ENCODE data around the gene PDGFRB. TPM values are rescaled to one million over a fixed set of nuclear protein-coding genes. Genes with fewer than 3 reads are reported as not detected.
A peak's percentile ranks its signal among the peaks of the same experiment; 100 is the strongest.

The PDGFRB gene
- total and polyA plus RNA-seq, 9 of the 15 experiments (the other 6 are each of a cell fraction or from before 2014, with no cell fraction given) = 0.01 to 1.5 (median 0.09) TPM; not detected in 3

DNA sequence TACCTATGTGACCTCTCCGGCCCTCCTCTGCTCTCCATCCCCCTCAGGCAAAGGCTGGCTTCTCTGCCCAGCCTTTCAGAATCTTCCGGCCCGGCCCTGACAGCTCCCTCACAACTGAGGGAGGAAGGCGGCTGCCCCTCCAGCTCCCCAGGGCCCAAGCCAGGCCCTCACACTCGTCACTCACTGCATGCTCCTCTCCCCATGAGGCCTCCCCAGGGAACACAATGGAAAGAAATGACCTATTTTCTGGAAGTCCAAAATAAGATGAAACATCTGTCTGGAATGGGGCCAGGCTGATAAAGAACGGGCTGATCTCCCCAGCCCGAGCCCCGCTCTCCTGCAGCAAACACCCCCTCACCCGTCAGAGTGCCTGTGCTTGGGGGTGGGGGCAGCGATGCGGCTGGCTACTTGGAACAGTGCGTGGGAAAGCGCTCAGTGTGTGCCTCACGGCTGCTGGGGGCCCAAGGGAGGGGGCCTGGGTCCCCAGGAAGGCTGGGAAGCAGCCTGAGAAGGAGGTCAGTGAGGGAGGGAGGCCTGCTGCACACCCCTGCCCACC is 11.3 kb downstream of the PDGFRB start (continued):
- TF ChIP-seq, protein P1, sequence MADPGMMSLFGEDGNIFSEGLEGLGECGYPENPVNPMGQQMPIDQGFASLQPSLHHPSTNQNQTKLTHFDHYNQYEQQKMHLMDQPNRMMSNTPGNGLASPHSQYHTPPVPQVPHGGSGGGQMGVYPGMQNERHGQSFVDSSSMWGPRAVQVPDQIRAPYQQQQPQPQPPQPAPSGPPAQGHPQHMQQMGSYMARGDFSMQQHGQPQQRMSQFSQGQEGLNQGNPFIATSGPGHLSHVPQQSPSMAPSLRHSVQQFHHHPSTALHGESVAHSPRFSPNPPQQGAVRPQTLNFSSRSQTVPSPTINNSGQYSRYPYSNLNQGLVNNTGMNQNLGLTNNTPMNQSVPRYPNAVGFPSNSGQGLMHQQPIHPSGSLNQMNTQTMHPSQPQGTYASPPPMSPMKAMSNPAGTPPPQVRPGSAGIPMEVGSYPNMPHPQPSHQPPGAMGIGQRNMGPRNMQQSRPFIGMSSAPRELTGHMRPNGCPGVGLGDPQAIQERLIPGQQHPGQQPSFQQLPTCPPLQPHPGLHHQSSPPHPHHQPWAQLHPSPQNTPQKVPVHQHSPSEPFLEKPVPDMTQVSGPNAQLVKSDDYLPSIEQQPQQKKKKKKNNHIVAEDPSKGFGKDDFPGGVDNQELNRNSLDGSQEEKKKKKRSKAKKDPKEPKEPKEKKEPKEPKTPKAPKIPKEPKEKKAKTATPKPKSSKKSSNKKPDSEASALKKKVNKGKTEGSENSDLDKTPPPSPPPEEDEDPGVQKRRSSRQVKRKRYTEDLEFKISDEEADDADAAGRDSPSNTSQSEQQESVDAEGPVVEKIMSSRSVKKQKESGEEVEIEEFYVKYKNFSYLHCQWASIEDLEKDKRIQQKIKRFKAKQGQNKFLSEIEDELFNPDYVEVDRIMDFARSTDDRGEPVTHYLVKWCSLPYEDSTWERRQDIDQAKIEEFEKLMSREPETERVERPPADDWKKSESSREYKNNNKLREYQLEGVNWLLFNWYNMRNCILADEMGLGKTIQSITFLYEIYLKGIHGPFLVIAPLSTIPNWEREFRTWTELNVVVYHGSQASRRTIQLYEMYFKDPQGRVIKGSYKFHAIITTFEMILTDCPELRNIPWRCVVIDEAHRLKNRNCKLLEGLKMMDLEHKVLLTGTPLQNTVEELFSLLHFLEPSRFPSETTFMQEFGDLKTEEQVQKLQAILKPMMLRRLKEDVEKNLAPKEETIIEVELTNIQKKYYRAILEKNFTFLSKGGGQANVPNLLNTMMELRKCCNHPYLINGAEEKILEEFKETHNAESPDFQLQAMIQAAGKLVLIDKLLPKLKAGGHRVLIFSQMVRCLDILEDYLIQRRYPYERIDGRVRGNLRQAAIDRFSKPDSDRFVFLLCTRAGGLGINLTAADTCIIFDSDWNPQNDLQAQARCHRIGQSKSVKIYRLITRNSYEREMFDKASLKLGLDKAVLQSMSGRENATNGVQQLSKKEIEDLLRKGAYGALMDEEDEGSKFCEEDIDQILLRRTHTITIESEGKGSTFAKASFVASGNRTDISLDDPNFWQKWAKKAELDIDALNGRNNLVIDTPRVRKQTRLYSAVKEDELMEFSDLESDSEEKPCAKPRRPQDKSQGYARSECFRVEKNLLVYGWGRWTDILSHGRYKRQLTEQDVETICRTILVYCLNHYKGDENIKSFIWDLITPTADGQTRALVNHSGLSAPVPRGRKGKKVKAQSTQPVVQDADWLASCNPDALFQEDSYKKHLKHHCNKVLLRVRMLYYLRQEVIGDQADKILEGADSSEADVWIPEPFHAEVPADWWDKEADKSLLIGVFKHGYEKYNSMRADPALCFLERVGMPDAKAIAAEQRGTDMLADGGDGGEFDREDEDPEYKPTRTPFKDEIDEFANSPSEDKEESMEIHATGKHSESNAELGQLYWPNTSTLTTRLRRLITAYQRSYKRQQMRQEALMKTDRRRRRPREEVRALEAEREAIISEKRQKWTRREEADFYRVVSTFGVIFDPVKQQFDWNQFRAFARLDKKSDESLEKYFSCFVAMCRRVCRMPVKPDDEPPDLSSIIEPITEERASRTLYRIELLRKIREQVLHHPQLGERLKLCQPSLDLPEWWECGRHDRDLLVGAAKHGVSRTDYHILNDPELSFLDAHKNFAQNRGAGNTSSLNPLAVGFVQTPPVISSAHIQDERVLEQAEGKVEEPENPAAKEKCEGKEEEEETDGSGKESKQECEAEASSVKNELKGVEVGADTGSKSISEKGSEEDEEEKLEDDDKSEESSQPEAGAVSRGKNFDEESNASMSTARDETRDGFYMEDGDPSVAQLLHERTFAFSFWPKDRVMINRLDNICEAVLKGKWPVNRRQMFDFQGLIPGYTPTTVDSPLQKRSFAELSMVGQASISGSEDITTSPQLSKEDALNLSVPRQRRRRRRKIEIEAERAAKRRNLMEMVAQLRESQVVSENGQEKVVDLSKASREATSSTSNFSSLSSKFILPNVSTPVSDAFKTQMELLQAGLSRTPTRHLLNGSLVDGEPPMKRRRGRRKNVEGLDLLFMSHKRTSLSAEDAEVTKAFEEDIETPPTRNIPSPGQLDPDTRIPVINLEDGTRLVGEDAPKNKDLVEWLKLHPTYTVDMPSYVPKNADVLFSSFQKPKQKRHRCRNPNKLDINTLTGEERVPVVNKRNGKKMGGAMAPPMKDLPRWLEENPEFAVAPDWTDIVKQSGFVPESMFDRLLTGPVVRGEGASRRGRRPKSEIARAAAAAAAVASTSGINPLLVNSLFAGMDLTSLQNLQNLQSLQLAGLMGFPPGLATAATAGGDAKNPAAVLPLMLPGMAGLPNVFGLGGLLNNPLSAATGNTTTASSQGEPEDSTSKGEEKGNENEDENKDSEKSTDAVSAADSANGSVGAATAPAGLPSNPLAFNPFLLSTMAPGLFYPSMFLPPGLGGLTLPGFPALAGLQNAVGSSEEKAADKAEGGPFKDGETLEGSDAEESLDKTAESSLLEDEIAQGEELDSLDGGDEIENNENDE (IDR thresholded peaks at IDR 0.05; ENCODE audit: low read depth, low read length) = no peak
- TF ChIP-seq ZFX (CRISPR knock-in tag; IDR thresholded peaks at IDR 0.05) = peak; percentile 32; the same call in 1 of the 2 replicates
- TF ChIP-seq, protein P2, sequence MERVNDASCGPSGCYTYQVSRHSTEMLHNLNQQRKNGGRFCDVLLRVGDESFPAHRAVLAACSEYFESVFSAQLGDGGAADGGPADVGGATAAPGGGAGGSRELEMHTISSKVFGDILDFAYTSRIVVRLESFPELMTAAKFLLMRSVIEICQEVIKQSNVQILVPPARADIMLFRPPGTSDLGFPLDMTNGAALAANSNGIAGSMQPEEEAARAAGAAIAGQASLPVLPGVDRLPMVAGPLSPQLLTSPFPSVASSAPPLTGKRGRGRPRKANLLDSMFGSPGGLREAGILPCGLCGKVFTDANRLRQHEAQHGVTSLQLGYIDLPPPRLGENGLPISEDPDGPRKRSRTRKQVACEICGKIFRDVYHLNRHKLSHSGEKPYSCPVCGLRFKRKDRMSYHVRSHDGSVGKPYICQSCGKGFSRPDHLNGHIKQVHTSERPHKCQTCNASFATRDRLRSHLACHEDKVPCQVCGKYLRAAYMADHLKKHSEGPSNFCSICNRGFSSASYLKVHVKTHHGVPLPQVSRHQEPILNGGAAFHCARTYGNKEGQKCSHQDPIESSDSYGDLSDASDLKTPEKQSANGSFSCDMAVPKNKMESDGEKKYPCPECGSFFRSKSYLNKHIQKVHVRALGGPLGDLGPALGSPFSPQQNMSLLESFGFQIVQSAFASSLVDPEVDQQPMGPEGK (CRISPR knock-in tag; IDR thresholded peaks at IDR 0.05; ENCODE audit: borderline replicate concordance) = no peak
- no peak for TF ChIP-seq ZNF586 (CRISPR knock-in tag; conservative IDR thresholded peaks at IDR 0.05)
- no peak for TF ChIP-seq PTRF (tag; IDR thresholded peaks at IDR 0.05)
- no peak for TF ChIP-seq KLF1 (tag; IDR thresholded peaks at IDR 0.05)
- TF ChIP-seq U2AF2 (optimal IDR thresholded peaks at IDR 0.05; ENCODE audit: low read depth, low read length) = no peak
- TF ChIP-seq ZNF717 (CRISPR knock-in tag; IDR thresholded peaks at IDR 0.05) = no peak
